ENCODE data around the gene OR2A25. TPM values are rescaled to one million over a fixed set of nuclear protein-coding genes. Genes with fewer than 3 reads are reported as not detected.
A peak's percentile ranks its signal among the peaks of the same experiment; 100 is the strongest.

OR2A25 gene
- total RNA-seq, 2 donors from 2014 or later = not detected

- Histone ChIP-seq H3K4me3 (no peak overlapping the region), H3K27ac (no peak overlapping the region), H3K4me1 (replicated peaks) (no peaks in the 10 kb centered on the region), H3K27me3 (replicated peaks; ENCODE audit: insufficient read depth) (no peaks in the 10 kb centered on the region), H3K9me3 (no peaks in the 10 kb centered on the region), H3K36me3 (no peaks in the 10 kb centered on the region)
- TF ChIP-seq POLR2A (IDR thresholded peaks at IDR 0.05) = no peak
- TF ChIP-seq, protein P1, sequence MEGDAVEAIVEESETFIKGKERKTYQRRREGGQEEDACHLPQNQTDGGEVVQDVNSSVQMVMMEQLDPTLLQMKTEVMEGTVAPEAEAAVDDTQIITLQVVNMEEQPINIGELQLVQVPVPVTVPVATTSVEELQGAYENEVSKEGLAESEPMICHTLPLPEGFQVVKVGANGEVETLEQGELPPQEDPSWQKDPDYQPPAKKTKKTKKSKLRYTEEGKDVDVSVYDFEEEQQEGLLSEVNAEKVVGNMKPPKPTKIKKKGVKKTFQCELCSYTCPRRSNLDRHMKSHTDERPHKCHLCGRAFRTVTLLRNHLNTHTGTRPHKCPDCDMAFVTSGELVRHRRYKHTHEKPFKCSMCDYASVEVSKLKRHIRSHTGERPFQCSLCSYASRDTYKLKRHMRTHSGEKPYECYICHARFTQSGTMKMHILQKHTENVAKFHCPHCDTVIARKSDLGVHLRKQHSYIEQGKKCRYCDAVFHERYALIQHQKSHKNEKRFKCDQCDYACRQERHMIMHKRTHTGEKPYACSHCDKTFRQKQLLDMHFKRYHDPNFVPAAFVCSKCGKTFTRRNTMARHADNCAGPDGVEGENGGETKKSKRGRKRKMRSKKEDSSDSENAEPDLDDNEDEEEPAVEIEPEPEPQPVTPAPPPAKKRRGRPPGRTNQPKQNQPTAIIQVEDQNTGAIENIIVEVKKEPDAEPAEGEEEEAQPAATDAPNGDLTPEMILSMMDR (IDR thresholded peaks at IDR 0.05) = no peak
- no peak for TF ChIP-seq POLR2AphosphoS5 (IDR thresholded peaks at IDR 0.05)
- 53% methylated on average over 4 of the region's 4 CpGs for WGBS
- DNase-seq (ENCODE audit: low spot score) = no peak
- intact Hi-C loops (cut with DNase I) = no loop called here
Measured at GRCh38 chr7:144026203-144026883, 43.3 kb upstream of the OR2A25 start.

DNA sequence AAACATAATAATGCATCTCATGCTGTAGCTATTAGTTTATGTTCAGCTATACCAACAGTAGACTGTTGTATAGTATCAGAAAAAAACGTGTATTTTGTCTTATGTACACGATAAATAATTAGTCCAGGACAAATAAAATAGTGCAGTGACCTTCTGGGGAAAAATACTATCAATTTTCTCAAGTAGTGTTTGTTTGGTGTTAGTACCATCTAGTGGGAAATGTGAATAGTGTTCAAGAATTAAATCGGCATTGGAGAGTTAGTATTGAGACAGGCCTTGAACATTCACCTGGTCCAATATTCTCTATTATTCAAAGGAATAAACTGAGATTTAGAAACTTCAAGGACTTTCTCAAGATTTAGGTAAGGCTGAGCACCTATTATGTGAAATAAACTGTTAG, 42.5 kb upstream of the OR2A25 start:
- 5% methylated on average over 3 of the region's 3 CpGs for WGBS
- no peak overlapping the region for H3K4me3 ChIP-seq
- TF ChIP-seq POLR2AphosphoS5 (IDR thresholded peaks at IDR 0.05) = no peak
- TF ChIP-seq, protein P1 (IDR thresholded peaks at IDR 0.05) = peak in 3 of 4 experiments; percentile 34 to 63 (median 50)
- no peak for DNase-seq (ENCODE audit: low spot score)
- no peaks in the 10 kb centered on the region for H3K9me3 ChIP-seq
- no peak overlapping the region for H3K27ac ChIP-seq
- intact Hi-C loops (cut with DNase I) = no loop called here
- H3K36me3 ChIP-seq = no peaks in the 10 kb centered on the region
- H3K27me3 ChIP-seq (replicated peaks; ENCODE audit: insufficient read depth) = no peaks in the 10 kb centered on the region
- no peaks in the 10 kb centered on the region for H3K4me1 ChIP-seq (replicated peaks)

DNA sequence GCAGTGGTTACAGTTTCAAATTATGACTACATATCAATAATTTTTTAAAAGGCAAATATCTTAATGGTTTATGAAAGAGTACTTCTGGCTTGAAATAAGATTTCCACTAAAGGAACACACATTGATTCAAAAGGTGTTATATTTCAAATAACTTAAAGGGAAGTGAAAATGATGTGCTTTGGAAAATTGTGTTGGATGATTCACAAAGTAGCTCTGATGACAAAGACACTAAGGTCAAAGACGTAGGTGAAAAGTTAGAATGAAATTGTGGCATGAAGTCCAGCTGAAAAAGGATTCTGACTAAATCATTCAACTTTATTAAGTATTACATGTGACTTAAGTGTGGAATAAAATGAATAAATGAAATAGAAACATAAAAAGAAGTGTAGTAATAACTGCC, 41.6 kb upstream of the OR2A25 start:
- Histone ChIP-seq H3K36me3 (no peaks in the 10 kb centered on the region), H3K4me1 (replicated peaks) (no peaks in the 10 kb centered on the region), H3K27me3 (replicated peaks; ENCODE audit: insufficient read depth) (no peaks in the 10 kb centered on the region), H3K27ac (no peak overlapping the region), H3K4me3 (no peak overlapping the region), H3K9me3 (no peaks in the 10 kb centered on the region)
- WGBS = 58% methylated on average over 1 of the region's 1 CpG
- TF ChIP-seq POLR2A (IDR thresholded peaks at IDR 0.05) (no peak), POLR2AphosphoS5 (IDR thresholded peaks at IDR 0.05) (no peak)
- TF ChIP-seq, protein P1 (IDR thresholded peaks at IDR 0.05) = no peak
- intact Hi-C loops (cut with DNase I) = no loop called here
- DNase-seq (ENCODE audit: low spot score) = no peak

DNA sequence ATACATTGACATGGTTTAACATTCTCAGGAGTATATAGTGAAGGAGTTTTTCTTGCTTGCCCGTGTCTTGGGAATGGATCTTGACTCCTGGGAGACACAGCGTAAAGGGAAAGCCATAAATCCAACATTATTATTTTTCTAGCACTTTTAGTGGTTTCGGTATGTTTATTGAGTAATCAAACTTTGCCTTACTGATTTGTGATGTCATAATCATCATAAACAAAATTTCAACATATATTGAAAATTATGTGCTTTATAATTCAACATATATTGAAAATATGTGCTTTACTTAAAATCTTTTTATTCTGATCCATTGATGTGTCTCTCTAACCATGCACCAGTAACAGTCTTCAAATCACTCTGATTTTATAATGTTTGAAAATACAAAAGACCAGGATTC, 41.1 kb upstream of the OR2A25 start:
- intact Hi-C loops (cut with DNase I) = no loop called here
- Histone ChIP-seq H3K4me1 (replicated peaks) (no peaks in the 10 kb centered on the region), H3K27me3 (replicated peaks; ENCODE audit: insufficient read depth) (no peaks in the 10 kb centered on the region), H3K9me3 (no peaks in the 10 kb centered on the region), H3K4me3 (no peak overlapping the region), H3K27ac (no peak overlapping the region), H3K36me3 (no peaks in the 10 kb centered on the region)
- WGBS = 75% methylated on average over 3 of the region's 3 CpGs
- no peak for DNase-seq (ENCODE audit: low spot score)
- no peak for TF ChIP-seq POLR2AphosphoS5 (IDR thresholded peaks at IDR 0.05)
- TF ChIP-seq, protein P1 (IDR thresholded peaks at IDR 0.05) = no peak
- TF ChIP-seq POLR2A (IDR thresholded peaks at IDR 0.05) = no peak

DNA sequence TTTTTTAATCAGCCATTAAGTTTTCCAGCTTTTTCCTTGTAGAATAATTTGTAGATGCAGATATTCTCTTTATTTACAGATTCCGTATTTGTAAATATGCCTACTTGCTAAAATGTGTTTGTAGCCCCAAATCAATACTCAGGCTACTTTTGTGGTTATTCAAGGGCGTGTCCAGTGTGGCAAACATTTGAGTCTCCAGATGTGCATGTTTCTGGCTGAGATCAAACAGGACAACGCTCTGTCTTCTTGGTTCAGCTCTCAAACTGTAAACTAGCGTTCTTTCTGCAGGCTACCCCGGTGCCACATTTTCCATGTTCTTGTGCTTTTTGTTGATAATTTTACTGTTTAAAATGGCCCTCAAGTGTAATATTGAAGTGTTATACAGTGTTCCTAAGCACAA, 37.1 kb upstream of the OR2A25 start:
- 79% methylated on average over 5 of the region's 5 CpGs for WGBS
- TF ChIP-seq POLR2A (IDR thresholded peaks at IDR 0.05) (no peak), POLR2AphosphoS5 (IDR thresholded peaks at IDR 0.05) (no peak)
- TF ChIP-seq, protein P1 (IDR thresholded peaks at IDR 0.05) = no peak
- Histone ChIP-seq H3K4me1 (replicated peaks) (no peaks in the 10 kb centered on the region), H3K9me3 (no peaks in the 10 kb centered on the region), H3K4me3 (no peak overlapping the region), H3K36me3 (no peaks in the 10 kb centered on the region), H3K27ac (no peak overlapping the region), H3K27me3 (replicated peaks; ENCODE audit: insufficient read depth) (no peaks in the 10 kb centered on the region)
- DNase-seq (ENCODE audit: low spot score) = no peak
- intact Hi-C loops (cut with DNase I) = no loop called here
